Heart left ventricle (tissue), 13 donors: Measurements from ENCODE around the gene NAA80.

Source experiments
- CTCF ChIP-seq, 12 donors: fragments of 200-600 bp; sonication (generic) in 4 of 12; IDR thresholded peaks; one replicate each; pipeline versions ENCODE4 v1.5.0 to v1.8.0; 2018 to 2022; ENCODE audit warnings: antibody characterized with exemption in 12 of 12, mild to moderate bottlenecking in 5 of 12
- POLR2A ChIP-seq, 2 donors: fragments of 450-650 bp; IDR thresholded peaks; one replicate each; pipeline ENCODE4 v1.6.1; 2017; ENCODE audit warnings: antibody characterized with exemption in 2 of 2, mild to moderate bottlenecking in 2 of 2, moderate library complexity in 2 of 2
- donor health status: ischemic (EF 13 %, LVEDD 7.1; RV severe dilation, severe dysfunction).
- donor health status: DM: no; HTN: yes; CAD: no.
- donor health status: DM: no; HTN: no; CAD: no.
- donor health status: ischemic (EF 25% LVEDD 6.9; RV normal size, moderate dysfunction).
- donor health status: ischemic (EF 25% LVEDD 5.7; RV mildly dilated, moderate dysfunction).
- donor health status: ischemic (EF 35%, LVEDD 5.7; RV mildly dilated, moderate dysfunction).
- donor health status: nonischemic (EF 11% LVEDD 7.7; RV severe dilation, severe dysfunction).
- donor health status: DM: yes; HTN: yes; CAD: no.
- donor health status: PGD.
- donor health status: ischemic (EF 29% LVEDD 5.4; RV normal size, mild dysfunction).
- donor health status: nonischemic (EF 23%, LVEDD 6.1; RV moderate dilation, normal function).

DNA sequence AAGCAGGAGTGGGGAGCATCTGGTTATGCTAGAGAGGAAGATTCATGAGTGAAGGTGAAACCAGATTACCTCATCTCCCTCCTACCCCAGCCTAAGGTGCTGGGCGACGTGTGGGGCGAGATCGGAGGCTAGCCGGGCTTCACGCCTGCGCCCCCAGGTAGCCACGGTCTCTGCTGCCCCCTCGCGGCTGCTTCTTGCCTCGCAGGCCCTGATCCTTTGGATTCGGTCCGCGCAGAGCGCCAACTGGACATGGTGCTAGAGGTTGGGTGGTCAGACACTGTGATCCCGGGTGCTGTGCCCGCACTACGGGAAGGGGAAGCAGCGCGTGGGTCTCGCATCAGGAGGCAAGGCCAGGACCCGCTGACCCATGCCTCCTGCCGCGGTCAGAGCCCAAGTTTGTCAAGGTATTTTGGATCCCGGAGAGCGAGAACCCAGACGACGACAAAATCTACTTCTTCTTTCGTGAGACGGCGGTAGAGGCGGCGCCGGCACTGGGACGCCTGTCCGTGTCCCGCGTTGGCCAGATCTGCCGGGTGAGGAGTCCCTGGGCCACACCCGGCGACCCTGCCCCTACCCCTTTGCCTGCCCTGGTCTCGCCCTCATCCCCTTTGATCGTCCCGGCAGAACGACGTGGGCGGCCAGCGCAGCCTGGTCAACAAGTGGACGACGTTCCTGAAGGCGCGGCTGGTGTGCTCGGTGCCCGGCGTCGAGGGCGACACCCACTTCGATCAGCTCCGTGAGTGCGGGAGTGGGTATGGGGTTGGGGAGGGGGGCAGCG, 26.1 kb downstream of the NAA80 start:
- TF ChIP-seq CTCF (IDR thresholded peaks at IDR 0.05) (peak; percentile 96 to 99 (median 98)), POLR2A (IDR thresholded peaks at IDR 0.05) (no peak)
